HepG2 (cell line): ENCODE results near the gene CERS3. TPM values are rescaled to one million over a fixed set of nuclear protein-coding genes. Genes with fewer than 3 reads are reported as not detected.

Experiments used
- CBX1 ChIP-seq: IDR thresholded peaks from one replicate; pipeline ENCODE4 v1.6.1; 2016; ENCODE audit warnings: antibody characterized with exemption, low read depth
- EHMT2 ChIP-seq: fragments of 200-600 bp; sonication (generic); IDR thresholded peaks from 2 replicates; pipeline ENCODE4 v1.7.0; 2017; ENCODE audit warnings: antibody characterized with exemption, low read depth, low read length, borderline replicate concordance
- GABPB1 ChIP-seq: IDR thresholded peaks from 2 replicates; pipeline ENCODE4 v1.6.1; 2016; ENCODE audit warnings: mild to moderate bottlenecking, missing genetic modification reagents, moderate library complexity, missing compliant biosample characterization
- GTF2F1 ChIP-seq: fragments of 150-350 bp; IDR thresholded peaks from 2 replicates; pipeline ENCODE4 v1.6.1; 2014; ENCODE audit warnings: low read length
- HDAC6 ChIP-seq: fragments of 200-600 bp; sonication (generic); IDR thresholded peaks from 2 replicates; pipeline ENCODE4 v1.7.0; 2017; ENCODE audit warnings: mild to moderate bottlenecking, antibody characterized with exemption, low read length, low read depth
- HNF4A ChIP-seq: sonication (generic); formaldehyde crosslinking; IDR thresholded peaks from 2 replicates; pipeline ENCODE4 v1.4.0; 2020; ENCODE audit warnings: missing genetic modification reagents
- KDM2A ChIP-seq: sonication (generic); formaldehyde crosslinking; IDR thresholded peaks from 2 replicates; pipeline ENCODE4 v1.4.0; 2020; ENCODE audit warnings: low read depth, missing genetic modification reagents, borderline replicate concordance
- NFRKB ChIP-seq: fragments of 450-650 bp; IDR thresholded peaks from 2 replicates; pipeline ENCODE4 v1.6.1; 2017
- PCBP1 ChIP-seq: fragments of 200-400 bp; formaldehyde crosslinking; IDR thresholded peaks from 2 replicates; pipeline ENCODE4 v1.6.1; 2017; ENCODE audit warnings: mild to moderate bottlenecking, low read depth, low read length, borderline replicate concordance
- PHB2 ChIP-seq: fragments of 450-650 bp; IDR thresholded peaks from 2 replicates; pipeline ENCODE4 v1.6.1; 2018; ENCODE audit not compliant: partially characterized antibody
- PHF5A ChIP-seq: IDR thresholded peaks from one replicate; pipeline ENCODE4 v1.6.1; 2018; ENCODE audit warnings: low read depth, missing genetic modification reagents; ENCODE audit not compliant: unreplicated experiment
- REST ChIP-seq, 2 experiments: IDR thresholded peaks; 2 replicates each; pipeline ENCODE4 v1.6.1; 2011 to 2012; ENCODE audit warnings: low read length in 2 of 2, borderline replicate concordance in 1 of 2, low read depth in 1 of 2, mild to moderate bottlenecking in 1 of 2, moderate library complexity in 1 of 2
- RFXANK ChIP-seq: IDR thresholded peaks from 2 replicates; pipeline ENCODE4 v1.6.1; 2016
- SALL2 ChIP-seq: sonication (generic); formaldehyde crosslinking; IDR thresholded peaks from 2 replicates; pipeline ENCODE4 v1.8.1; 2023; ENCODE audit warnings: mild to moderate bottlenecking, missing genetic modification reagents, inconsistent platforms
- SKIL ChIP-seq: sonication (generic); formaldehyde crosslinking; IDR thresholded peaks from 2 replicates; pipeline ENCODE4 v1.8.0; 2022; ENCODE audit warnings: missing genetic modification reagents, mild to moderate bottlenecking, moderate library complexity, borderline replicate concordance
- SNAI1 ChIP-seq: sonication (generic); formaldehyde crosslinking; IDR thresholded peaks from 2 replicates; pipeline ENCODE4 v1.5.0; 2020; ENCODE audit warnings: mild to moderate bottlenecking, missing genetic modification reagents, borderline replicate concordance
- STAG1 ChIP-seq: sonication (generic); formaldehyde crosslinking; IDR thresholded peaks from 2 replicates; pipeline ENCODE4 v1.4.0; 2020; ENCODE audit warnings: missing genetic modification reagents
- TEAD3 ChIP-seq: optimal IDR thresholded peaks from 2 replicates; pipeline ENCODE3; 2016; ENCODE audit warnings: borderline replicate concordance
- THAP8 ChIP-seq: sonication (generic); formaldehyde crosslinking; IDR thresholded peaks from 2 replicates; pipeline ENCODE4 v1.5.1; 2020; ENCODE audit warnings: missing genetic modification reagents, mild to moderate bottlenecking, borderline replicate concordance
- ZFX ChIP-seq: sonication (generic); formaldehyde crosslinking; IDR thresholded peaks from 2 replicates; pipeline ENCODE4 v1.4.0; 2020; ENCODE audit warnings: mild to moderate bottlenecking, low read depth, missing genetic modification reagents, moderate library complexity
- ZNF143 ChIP-seq: sonication (generic); formaldehyde crosslinking; IDR thresholded peaks from 2 replicates; pipeline ENCODE4 v1.4.0; 2020; ENCODE audit warnings: missing genetic modification reagents
- ZNF432 ChIP-seq: sonication (generic); formaldehyde crosslinking; IDR thresholded peaks from 2 replicates; pipeline ENCODE4 v1.5.0; 2020; ENCODE audit warnings: missing genetic modification reagents, mild to moderate bottlenecking, borderline replicate concordance
- ZNF570 ChIP-seq: sonication (generic); formaldehyde crosslinking; IDR thresholded peaks from 2 replicates; pipeline ENCODE4 v1.4.0; 2020; ENCODE audit warnings: mild to moderate bottlenecking, missing genetic modification reagents, borderline replicate concordance
- ZNF713 ChIP-seq: sonication (generic); formaldehyde crosslinking; IDR thresholded peaks from 2 replicates; pipeline ENCODE4 v1.4.0; 2020; ENCODE audit warnings: mild to moderate bottlenecking, missing genetic modification reagents
- ZNF747 ChIP-seq: sonication (generic); formaldehyde crosslinking; IDR thresholded peaks from 2 replicates; pipeline ENCODE4 v1.8.1; 2023; ENCODE audit warnings: missing genetic modification reagents, mild to moderate bottlenecking, borderline replicate concordance
- ZNF891 ChIP-seq: sonication (generic); formaldehyde crosslinking; IDR thresholded peaks from 2 replicates; pipeline ENCODE4 v1.5.0; 2020; ENCODE audit warnings: mild to moderate bottlenecking, missing genetic modification reagents
- polyA plus RNA-seq, 8 experiments: library from polyadenylated mRNA; depleted of rRNA in 3 of 8; stranded (reverse) in 7 of 8; unstranded in 1 of 8; fragments of >200 nt; fragmentation: Illumina TruSeq in 4 of 8; extraction: Trizol in 4 of 8; gene quantifications; 2 replicates each; pipeline versions ENCODE4 v1.2.1 to v1.2.3, GENCODE V29; 2011 to 2016; ENCODE audit warnings: low read depth in 4 of 8, missing spikeins in 1 of 8, mixed read lengths in 1 of 8; ENCODE audit not compliant: insufficient read depth in 1 of 8
- total RNA-seq, 5 experiments: library from RNA; depleted of rRNA; stranded (reverse); fragments of >200 nt; fragmentation: Illumina TruSeq; extraction: Trizol; gene quantifications; 2 replicates each; pipeline ENCODE4 v1.2.3, GENCODE V29; 2016; ENCODE audit warnings: low read depth in 1 of 5

CERS3 gene
- total and polyA plus RNA-seq, 2 of the 13 experiments (the other 11 are each of a cell fraction or from before 2014, with no cell fraction given): not detected

- TF ChIP-seq GABPB1 (CRISPR knock-in tag) (no peak; the same call in 1 of the 2 replicates), EHMT2 (no peak), ZNF891 (no peak), ZNF432 (CRISPR knock-in tag) (no peak), SALL2 (no peak), ZNF570 (CRISPR knock-in tag) (no peak), HNF4A (CRISPR knock-in tag) (peak; percentile 28; the same call in 1 of the 2 replicates), ZNF747 (no peak), RFXANK (CRISPR knock-in tag) (no peak), SKIL (peak; percentile 76; the same call in 1 of the 2 replicates), PHF5A (CRISPR knock-in tag) (peak; percentile 22), ZFX (CRISPR knock-in tag) (peak; percentile 8; the same call in 1 of the 2 replicates), ZNF143 (no peak), NFRKB (no peak), PCBP1 (no peak), PHB2 (no peak), HDAC6 (no peak), STAG1 (no peak), SNAI1 (CRISPR knock-in tag) (no peak), KDM2A (CRISPR knock-in tag) (peak; percentile 13; the same call in 1 of the 2 replicates), CBX1 (no peak), TEAD3 (CRISPR knock-in tag) (peak; percentile 54), ZNF713 (CRISPR knock-in tag) (no peak), GTF2F1 (no peak), REST (IDR thresholded peaks at IDR 0.05; ENCODE audit: borderline replicate concordance in 1 of 2, low read depth in 1 of 2, low read length in 2 of 2) (no peak), THAP8 (CRISPR knock-in tag) (no peak)
These were observed 178.1 kb downstream of the CERS3 start (continued) for GRCh38 chr15:100350434-100351226.
